K562 (cell line): ENCODE results near the gene BARX2. TPM values are rescaled to one million over a fixed set of nuclear protein-coding genes. Genes with fewer than 3 reads are reported as not detected.

ENCODE experiments used
- CXXC5 ChIP-seq: fragments of 250-450 bp; sonication (Bioruptor Pico); IDR thresholded peaks from 2 replicates; pipeline ENCODE4 v1.8.0; 2022; ENCODE audit warnings: inconsistent platforms, mild to moderate bottlenecking, moderate library complexity
- DEAF1 ChIP-seq: fragments of 450-650 bp; formaldehyde crosslinking; IDR thresholded peaks from 2 replicates; pipeline ENCODE4 v1.4.0; 2020; ENCODE audit warnings: mild to moderate bottlenecking, moderate library complexity
- DLX4 ChIP-seq: fragments of 250-450 bp; sonication (Bioruptor Pico); IDR thresholded peaks from 2 replicates; pipeline ENCODE4 v1.6.1; 2021; ENCODE audit warnings: mild to moderate bottlenecking
- E4F1 ChIP-seq: fragments of 250-450 bp; sonication (Bioruptor Pico); IDR thresholded peaks from 2 replicates; pipeline ENCODE4 v1.5.0; 2021; ENCODE audit warnings: mild to moderate bottlenecking, borderline replicate concordance
- FUS ChIP-seq: fragments of 200-400 bp; formaldehyde crosslinking; optimal IDR thresholded peaks from 2 replicates; pipeline ENCODE3; 2017; ENCODE audit warnings: low read depth, low read length
- KHSRP ChIP-seq: fragments of 450-650 bp; IDR thresholded peaks from 2 replicates; pipeline ENCODE4 v1.6.1; 2017
- MITF ChIP-seq: IDR thresholded peaks from 2 replicates; pipeline ENCODE4 v1.6.1; 2014; ENCODE audit warnings: antibody characterized with exemption
- PURB ChIP-seq: sonication (generic); formaldehyde crosslinking; IDR thresholded peaks from 2 replicates; pipeline ENCODE4 v1.9.0; 2021; ENCODE audit warnings: low read depth, mild to moderate bottlenecking, missing genetic modification reagents
- RBM14 ChIP-seq: fragments of 200-400 bp; formaldehyde crosslinking; IDR thresholded peaks from 2 replicates; pipeline ENCODE4 v1.6.1; 2018; ENCODE audit warnings: low read depth, mild to moderate bottlenecking, low read length, moderate library complexity, borderline replicate concordance; ENCODE audit not compliant: insufficient read depth
- SIX5 ChIP-seq, 2 experiments: IDR thresholded peaks; 2 replicates each; pipeline ENCODE4 v1.6.1; 2011; ENCODE audit warnings: low read length in 2 of 2, borderline replicate concordance in 1 of 2, low read depth in 1 of 2, mild to moderate bottlenecking in 1 of 2, moderate library complexity in 1 of 2; ENCODE audit not compliant: insufficient read depth in 1 of 2
- TARDBP ChIP-seq: fragments of 450-650 bp; IDR thresholded peaks from 2 replicates; pipeline ENCODE4 v1.6.1; 2016
- ZBTB12 ChIP-seq: fragments of 250-450 bp; sonication (Bioruptor Pico); IDR thresholded peaks from 2 replicates; pipeline ENCODE4 v1.4.0; 2020
- ZBTB34 ChIP-seq: fragments of 250-450 bp; sonication (Bioruptor Pico); IDR thresholded peaks from 2 replicates; pipeline ENCODE4 v1.8.0; 2021; ENCODE audit warnings: mild to moderate bottlenecking, moderate library complexity
- polyA plus RNA-seq, 8 experiments: library from polyadenylated mRNA; depleted of rRNA in 4 of 8; stranded (reverse) in 5 of 8; unstranded in 3 of 8; fragments of >200 nt; fragmentation: Nextera tagmentation in 2 of 8; fragmentation: Illumina TruSeq in 1 of 8; extraction: Ambion mirVana in 2 of 8; extraction: Trizol in 1 of 8; gene quantifications; 2 replicates each; pipeline versions ENCODE4 v1.2.1 to v1.2.3, GENCODE V29; 2011 to 2014; ENCODE audit warnings: inconsistent platforms in 1 of 8, missing spikeins in 1 of 8
- total RNA-seq, 7 experiments: library from RNA; depleted of rRNA in 6 of 7; stranded (reverse); fragments of >200 nt in 6 of 7; fragmentation: Illumina TruSeq in 2 of 7; extraction: Trizol in 2 of 7; gene quantifications; 2 replicates each; pipeline versions ENCODE4 v1.2.1 to v1.2.3, GENCODE V29; 2011 to 2021; ENCODE audit warnings: low replicate concordance in 1 of 7

BARX2 gene
- total and polyA plus RNA-seq, 9 of the 15 experiments (the other 6 are each of a cell fraction or from before 2014, with no cell fraction given), result not detected

GRCh38 chr11:129364143-129364654 is 11.4 kb upstream of the BARX2 start (continued):
- TF ChIP-seq E4F1, result no peak
- no peak for TF ChIP-seq PURB (CRISPR knock-in tag)
- no peak for TF ChIP-seq TARDBP
- no peak for TF ChIP-seq ZBTB12
- no peak for TF ChIP-seq ZBTB34
- no peak for TF ChIP-seq FUS
- no peak for TF ChIP-seq MITF
- TF ChIP-seq DLX4, result no peak
- peak; percentile 72 for TF ChIP-seq DEAF1 (CRISPR knock-in tag)
- TF ChIP-seq RBM14, result no peak
- TF ChIP-seq KHSRP, result no peak
- TF ChIP-seq CXXC5 (CRISPR knock-in tag), result 0 out of 2 replicates have a peak, but pooled peaks have one; percentile 18
- TF ChIP-seq SIX5 (IDR thresholded peaks at IDR 0.05; ENCODE audit: borderline replicate concordance in 1 of 2, insufficient read depth in 1 of 2, low read depth in 1 of 2, low read length in 2 of 2), result no peak
